NCI-H2171 (cell line): ENCODE results near the gene IL18BP.
A peak's percentile ranks its signal among the peaks of the same experiment; 100 is the strongest.

Experiments used
- DNase-seq: peaks from one replicate; lab custom pipeline; 2025; lab: John Stamatoyannopoulos, UW

Gene IL18BP

DNA sequence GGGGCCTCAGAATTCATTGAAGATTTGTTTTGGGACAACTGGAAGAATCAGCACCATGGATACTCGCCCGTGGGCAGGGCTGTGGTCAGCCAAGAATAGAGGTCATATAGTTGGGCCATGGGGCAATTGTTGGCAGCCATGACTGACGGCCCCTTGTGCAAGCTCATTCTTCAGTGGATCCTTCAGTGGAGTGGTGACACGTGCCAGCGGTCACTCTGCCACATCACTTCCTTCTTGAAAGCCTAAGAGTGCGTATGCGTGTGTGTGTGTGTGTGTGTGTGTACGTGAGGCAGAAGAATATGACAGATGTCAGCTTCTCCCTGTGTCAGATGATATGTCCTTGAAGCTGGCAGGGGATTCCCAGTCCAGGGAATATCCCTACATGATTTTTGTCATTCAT is 1.8 kb upstream of the IL18BP start:
- DNase-seq = no peak

DNA sequence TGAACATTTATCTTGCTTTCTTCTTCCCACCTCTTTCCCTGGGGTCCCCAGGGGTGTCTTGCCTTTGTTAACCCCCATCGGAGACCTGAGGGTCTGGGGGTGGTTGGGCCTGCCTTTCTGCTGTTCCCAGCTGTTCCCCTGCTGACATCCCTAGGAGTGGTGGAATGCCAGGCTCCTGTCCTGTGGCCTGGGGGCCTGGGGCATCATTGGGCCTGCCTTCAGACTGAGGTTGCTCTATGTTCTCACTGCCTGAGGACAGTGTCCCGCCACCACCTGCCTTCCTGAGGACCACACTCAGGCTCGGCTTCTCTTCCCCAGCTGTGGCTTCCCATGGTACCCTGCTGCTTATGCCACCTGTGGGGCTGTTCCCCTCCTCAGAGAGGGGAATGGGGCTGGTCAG is 1.1 kb upstream of the IL18BP start:
- DNase-seq = no peak

DNA sequence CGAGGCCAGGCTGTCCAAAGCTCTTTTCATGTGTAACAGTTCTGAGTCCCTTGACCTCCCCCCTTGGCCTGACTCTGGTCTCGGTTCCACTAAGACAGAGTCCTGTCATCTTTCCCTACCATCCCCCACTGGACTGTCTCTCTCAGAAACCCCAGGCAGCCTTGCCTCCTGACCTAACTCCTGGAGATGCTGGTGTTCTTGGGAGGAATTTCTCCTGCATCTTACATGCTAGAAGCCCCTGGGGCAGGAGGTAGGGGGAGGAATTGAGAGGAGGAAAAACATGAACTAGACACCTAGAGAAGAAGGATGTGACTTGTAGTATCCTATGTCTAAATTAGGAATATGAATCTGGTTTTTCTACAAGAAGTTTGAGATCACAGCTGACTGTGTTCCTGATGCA is 648 bp upstream of the IL18BP start:
- DNase-seq = no peak

DNA sequence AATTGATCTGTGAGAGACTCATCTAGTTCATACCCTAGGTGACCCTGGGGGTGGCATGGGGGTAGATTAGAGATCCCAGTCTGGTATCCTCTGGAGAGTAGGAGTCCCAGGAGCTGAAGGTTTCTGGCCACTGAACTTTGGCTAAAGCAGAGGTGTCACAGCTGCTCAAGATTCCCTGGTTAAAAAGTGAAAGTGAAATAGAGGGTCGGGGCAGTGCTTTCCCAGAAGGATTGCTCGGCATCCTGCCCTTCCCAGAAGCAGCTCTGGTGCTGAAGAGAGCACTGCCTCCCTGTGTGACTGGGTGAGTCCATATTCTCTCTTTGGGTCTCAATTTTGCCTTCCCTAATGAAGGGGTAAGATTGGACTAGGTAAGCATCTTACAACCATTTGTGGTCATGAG is 653 bp downstream of the IL18BP start:
- DNase-seq = no peak

DNA sequence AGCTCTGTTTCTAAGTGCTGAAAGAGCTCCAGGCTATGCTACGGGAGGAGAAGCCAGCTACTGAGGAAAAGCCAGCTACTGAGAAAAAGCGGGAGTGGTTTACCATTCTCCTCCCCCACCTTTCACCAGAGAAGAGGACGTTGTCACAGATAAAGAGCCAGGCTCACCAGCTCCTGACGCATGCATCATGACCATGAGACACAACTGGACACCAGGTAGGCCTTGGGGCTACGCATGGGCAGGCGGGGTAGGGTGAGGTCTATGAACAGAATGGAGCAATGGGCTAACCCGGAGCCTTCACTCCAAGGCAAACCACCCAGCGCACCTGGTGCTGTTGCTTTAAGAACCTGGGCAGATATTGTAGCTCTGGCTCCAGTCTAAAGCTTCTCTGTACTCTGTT is 1.1 kb downstream of the IL18BP start:
- DNase-seq = no peak

DNA sequence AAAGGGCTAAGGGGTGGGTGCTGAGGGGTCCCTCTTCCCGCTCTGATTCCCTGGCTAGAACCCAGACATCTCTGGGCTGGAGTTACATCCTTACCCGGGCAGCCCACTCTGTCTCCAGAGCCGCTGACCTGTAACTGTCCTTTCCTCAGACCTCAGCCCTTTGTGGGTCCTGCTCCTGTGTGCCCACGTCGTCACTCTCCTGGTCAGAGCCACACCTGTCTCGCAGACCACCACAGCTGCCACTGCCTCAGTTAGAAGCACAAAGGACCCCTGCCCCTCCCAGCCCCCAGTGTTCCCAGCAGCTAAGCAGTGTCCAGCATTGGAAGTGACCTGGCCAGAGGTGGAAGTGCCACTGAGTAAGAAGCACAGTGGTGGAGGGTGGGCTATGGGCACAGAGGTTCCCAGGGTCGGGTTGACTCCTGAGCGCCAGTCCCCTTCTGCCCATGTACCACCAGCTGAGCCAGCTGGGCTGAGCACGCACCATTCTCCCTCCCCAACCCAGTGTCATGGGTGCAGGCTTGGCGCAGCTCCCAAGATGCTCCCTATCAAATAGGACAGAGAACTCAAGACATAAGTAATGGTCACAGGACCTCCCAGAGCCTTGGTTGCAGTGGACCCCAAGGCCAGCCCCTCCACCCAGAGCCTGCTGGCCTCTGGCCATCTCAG is 1.6 kb downstream of the IL18BP start:
- no peak for DNase-seq

DNA sequence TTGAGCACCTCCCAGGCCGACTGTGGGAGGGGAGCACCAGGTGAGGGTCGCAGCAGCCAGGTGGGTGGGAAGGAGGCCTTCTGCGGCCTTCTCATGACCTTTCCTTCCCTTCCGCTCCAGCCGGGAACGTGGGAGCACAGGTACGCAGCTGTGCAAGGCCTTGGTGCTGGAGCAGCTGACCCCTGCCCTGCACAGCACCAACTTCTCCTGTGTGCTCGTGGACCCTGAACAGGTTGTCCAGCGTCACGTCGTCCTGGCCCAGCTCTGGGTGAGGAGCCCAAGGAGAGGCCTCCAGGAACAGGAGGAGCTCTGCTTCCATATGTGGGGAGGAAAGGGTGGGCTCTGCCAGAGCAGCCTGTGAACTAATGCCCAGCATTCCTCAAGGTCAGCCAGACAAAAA is 2.6 kb downstream of the IL18BP start:
- no peak for DNase-seq

DNA sequence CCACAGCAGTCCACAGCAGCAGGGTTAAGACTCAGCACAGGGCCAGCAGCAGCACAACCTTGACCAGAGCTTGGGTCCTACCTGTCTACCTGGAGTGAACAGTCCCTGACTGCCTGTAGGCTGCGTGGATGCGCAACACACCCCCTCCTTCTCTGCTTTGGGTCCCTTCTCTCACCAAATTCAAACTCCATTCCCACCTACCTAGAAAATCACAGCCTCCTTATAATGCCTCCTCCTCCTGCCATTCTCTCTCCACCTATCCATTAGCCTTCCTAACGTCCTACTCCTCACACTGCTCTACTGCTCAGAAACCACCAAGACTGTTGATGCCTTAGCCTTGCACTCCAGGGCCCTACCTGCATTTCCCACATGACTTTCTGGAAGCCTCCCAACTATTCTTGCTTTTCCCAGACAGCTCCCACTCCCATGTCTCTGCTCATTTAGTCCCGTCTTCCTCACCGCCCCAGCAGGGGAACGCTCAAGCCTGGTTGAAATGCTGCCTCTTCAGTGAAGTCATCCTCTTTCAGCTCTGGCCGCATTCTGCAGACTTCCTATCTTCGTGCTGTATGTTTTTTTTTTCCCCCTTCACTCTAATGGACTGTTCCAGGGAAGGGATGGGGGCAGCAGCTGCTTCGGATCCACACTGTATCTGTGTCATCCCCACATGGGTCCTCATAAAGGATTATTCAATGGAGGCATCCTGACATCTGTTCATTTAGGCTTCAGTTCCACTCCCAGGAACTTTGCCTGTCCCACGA is 3.3 kb downstream of the IL18BP start:
- DNase-seq = peak; percentile 57

DNA sequence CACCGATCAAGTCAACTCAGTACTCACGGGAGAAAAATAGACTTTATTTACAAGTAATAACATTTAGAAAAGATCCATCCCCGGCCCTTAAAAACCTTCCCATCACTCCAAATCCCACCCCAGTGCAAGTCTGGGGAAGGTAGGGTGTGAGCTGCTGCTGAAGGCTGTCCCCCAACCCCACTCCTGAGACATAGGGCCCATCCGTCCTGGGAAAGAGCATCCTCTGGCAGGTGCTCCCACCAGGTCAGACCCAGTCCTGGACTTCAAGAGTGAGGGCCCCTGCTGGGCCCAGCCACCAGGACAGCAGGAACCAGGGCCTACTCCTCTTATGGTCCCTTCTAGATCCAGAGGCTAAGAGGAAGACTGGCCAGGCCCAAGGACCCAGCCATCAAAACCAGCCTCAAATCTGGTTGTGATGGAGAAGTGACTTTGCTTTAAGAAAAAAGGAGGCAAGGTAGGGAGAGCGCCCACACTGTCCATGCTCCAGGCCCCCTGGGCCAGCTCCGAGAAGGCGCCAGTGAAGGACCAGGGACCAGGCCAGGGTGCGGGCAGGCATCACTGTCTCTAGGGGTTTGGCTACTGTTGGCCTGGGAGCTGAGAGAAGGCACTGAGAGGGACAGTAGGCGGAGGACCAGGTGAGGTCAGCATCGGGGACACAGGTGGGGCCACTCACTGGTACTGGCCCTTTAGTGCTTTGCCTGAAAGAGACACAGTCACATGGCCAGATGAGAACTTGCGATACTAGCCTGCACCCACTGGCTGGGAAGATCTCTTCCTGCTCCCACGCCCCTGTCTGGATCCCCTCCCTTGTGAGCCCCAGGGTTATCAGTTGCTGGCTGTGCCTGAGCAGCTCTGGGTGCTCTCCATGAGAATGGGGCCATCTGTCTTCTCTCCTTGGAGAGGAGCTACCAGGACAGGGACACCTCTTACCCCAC is 4.4 kb downstream of the IL18BP start:
- no peak for DNase-seq

DNA sequence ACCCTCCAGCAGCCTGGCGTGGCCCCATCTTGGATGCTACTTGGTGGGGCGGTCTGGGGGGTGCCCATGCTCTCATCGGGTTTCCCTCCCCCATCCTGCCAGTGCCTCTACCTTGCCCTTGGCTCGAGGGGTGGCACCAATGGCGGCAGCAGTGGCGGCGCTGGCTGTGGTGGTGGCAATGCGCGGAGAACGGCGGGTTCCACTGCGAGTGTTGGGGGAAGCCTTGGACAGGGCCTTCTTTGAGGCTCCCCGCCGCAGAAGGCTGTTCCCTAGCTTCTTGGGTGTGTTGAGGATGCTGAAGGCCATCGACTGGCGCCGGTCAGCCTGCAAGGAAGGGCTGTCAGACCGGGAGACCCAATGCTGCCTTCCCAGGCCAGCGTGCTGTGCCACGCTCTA is 5.1 kb downstream of the IL18BP start:
- no peak for DNase-seq

DNA sequence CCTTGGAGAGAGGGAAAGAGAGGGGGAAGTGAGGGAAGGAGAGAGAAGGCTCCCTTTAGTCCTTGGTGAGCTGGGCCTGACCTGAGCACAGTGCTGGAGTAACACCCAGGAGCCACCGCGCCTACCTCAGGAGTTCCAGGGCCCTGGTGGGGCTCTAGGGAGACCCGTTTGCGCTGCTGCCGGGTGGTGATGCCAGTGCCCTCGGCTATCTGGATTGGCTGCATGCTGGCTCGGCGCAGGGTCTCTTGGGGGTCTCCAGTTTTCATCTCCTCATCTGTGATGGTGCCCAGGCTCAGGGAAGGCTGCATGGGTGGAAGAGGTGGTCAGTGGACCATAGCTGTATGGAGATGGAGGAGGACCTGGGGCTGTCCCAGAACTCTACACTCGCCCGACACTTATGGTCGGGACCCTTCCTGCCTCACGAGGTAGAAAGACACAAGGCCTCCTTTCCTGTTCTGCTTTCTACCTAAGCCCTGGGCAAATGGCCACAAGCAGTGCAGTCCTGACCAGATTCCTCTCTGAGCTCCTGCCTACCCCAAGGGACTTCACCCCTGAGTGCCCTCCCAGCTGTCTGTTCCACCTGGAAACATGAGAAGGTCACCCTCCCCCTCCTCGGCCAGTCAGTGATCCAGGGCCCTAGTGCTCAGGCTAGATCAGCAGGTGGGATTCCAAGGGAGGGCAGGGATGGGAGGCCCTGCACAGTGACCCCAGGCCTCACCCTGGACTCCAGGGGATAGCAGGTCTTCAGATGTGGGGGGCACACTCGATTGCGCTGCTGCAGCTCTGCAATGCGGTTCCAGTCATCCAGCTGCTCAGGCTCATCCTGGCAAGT is 6.0 kb downstream of the IL18BP start:
- DNase-seq = no peak

DNA sequence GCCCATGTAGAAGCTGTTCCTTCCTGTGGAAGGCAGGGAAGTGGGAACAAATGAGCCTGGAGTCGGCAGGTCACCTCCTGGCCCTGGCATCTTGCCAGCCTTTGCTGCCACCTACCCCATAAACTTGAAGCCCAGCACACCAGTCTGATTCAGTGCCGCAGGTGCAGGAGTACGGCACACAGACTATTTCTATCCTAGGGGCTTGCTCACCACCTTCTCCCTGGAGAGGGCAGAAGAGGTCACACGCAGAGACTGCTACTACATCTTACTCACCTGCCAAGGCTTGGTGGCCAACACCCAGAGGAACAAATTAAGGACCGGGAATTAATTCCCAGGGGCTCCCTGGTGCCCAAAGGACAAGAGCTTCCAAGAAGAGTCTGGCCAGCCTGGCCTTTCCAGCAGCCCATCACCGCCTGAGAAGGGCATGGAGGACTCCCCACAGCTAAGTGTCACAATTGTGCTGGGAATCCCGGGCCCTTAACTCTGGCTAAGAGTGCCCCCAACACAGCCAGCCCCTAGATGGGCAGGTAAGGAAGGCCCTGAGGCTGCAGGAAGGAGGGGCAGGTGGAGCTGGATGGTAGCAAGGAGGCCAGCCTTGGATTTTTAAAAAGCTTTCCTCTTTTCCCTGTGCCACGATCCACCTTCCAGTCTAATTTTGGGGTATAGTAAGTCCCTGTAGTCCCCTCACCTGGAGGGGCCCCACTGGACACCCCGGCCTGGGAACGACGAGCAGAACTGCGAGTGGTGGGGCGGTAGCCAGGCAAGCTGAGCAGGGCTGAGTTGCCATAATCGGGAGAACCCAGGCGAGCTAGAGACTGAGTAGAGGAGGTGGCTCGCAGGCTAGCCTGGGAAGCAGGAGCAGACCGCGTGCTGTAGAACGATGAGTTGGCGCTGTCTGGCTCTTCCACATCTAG is 6.9 kb downstream of the IL18BP start:
- no peak for DNase-seq

DNA sequence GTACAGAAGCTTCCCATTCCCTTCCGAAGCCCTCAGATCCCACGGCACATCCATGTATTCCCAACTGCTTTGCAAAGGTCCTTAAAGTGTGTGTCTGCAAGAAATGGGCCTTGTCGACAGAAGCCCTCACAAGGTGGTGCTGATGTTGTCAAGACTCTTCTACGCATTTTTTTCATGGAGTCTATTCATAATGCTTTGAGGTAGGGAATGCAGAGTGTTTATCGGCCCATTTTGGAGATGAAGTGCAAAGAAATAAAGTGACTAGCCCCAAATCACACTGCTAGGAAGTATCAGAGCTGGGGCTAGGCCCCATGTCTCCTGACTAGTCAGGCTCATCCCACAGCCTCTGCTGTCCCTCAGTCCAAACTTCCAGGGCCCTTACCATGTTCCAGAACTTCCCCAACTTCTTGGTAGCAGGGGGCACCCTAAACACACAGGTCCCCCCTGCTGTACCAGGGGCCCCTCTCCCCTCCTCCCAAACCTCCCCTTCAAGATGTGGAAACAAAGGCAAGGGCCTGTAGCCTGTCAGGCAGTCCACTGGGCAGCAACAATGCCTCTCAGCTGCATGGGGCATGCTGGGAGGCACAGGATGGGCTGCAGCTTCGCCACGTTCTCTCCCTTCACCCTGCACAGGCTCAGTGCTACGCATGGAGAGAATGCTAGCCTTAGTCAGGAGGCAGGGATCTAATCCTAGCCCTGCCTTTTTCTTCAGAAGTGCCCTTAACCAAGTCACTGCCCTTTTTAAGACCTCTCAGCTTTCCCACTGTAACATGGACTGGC is 7.8 kb downstream of the IL18BP start:
- DNase-seq = no peak

DNA sequence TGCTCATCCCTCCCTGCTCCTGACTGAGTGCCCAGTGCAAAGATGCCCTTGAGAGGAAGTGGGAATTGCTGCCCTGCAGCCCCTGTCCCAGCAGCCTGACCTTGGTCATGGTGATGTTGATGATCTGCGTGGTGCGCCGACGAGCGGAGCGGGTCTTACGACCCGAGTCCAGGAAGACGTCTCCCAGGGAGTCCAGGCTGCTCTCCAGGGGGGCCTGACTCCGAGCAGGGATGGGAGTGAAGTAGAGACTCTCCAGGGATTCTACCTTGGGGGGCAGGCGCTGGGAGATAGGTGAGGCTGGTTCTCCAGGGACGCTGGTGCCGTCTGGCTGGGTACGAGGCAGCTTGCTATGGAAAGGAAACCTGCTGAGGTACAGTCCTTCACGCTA is 8.4 kb downstream of the IL18BP start:
- DNase-seq = no peak

DNA sequence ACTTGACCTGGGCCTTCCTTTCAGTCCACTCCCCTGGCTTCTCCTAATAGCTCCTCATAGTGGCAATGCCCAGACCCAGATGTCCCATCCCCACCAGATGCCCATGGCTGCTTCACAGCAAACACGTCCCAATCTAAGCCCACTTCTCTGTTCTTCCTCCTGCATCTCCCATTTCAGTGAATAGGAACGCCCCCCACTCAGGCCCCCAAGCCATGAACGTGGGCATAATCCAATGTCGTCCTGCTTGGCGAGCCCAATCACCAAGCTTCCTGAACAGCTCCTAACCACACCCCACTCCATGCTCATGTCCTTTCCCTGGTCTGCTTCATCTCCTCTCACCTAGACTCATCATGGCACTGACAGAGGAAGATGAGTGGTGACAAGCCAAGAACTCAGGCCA is 8.9 kb downstream of the IL18BP start:
- DNase-seq = no peak

DNA sequence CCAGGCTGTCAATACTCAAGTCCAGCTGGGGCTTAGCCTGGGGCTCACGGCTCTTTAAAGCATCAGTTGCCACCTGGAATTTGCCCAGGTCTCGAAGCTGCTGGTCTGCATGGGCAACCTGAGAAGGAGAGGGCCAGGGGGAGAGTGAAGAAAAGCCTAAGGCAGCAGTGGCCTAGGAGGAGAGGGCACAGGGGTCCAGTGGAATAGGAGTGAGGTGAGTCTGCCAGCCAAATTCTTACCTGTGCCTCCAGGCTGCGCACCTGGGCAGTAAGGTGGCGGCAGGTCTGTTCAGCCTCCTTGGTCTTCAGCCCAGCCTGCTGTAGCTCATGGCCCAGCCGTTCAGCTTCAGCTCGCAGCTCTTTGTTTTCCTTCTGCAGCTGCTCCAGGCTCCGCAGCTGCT is 10.0 kb downstream of the IL18BP start:
- DNase-seq = no peak

DNA sequence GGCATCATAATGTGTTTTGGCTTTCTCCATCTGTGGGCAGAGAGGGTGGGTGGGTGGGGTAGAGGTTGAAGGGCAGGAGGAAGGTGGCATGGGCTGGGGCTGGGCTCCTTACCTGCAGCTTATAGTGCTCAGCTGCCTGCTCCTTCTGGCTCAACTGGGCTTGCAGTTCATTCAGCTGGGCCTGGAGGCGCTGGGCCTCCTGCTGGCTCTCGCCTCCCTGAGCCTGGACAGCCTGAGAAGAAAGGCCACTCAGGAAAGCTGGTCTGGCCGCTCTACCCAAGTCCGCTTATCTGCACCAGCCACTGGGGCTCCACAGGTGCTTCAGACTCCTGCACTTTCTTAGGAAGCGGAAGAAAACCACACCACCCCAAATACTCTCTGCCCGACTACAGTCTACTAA is 10.4 kb downstream of the IL18BP start:
- DNase-seq = no peak

DNA sequence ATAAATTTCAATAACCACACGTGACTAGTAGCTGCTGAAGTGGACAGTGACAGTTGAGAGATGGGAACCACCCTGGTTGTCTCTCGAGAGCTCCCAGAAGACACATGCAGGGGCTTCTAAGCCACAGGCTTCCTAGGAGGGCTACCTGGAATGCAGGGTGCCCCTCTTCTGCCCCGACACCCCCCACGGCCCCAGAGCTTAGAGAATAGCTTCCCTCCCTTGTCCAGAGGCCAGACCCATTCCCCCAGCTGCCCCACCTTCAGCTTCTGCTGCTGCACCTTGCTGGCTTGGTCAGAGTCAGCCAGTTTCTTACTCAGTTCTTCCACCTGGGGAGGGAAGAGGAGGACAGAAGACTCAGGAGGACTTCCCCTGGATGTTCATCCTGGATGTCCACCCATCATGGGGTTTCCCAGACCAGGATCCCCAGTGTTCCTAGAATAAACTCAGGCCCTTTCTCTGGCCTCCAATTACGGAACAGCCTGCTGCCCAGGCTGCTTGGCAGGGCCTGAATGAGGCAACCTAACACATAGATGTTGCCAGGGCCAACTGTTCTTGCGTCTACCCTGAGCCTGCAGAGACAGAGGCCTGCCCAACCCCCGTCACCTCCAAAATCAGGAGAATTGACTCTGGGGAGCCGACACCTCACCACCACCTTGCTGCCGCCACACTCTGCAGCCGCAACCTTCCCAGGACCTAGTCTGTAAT is 12.0 kb downstream of the IL18BP start:
- no peak for DNase-seq

DNA sequence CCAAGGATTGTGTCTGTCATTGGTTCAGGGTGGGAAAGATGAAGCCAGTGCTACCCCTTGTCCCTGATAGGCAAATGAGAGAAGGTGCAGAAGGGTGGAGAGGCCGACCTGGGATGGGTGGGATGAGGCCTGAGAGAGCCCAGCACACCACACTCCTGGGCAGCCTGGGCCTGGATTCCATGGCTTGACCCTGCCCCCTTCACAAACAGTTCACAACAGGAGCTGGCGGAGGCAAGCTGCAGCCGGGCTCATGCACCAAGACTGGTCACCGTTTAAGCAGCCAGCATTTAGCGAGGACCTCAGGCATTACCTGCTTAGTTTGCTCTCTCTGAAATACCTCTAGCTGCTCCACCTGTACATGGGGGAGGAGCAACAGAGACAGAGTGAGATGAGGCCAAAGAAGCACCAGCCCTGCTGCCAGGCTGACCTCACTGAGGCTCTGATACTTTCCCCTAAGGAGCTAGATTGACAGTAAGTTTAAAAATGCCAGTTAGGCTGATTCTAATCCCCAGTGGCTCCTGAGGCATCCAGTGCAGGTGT is 13.5 kb downstream of the IL18BP start:
- no peak for DNase-seq
